ENCODE data around the gene RPP14. TPM values are rescaled to one million over a fixed set of nuclear protein-coding genes. Genes with fewer than 3 reads are reported as not detected.

RPP14 gene
- total and polyA plus RNA-seq, 9 donors: 7.9 to 18.8 (median 15.0) TPM

DNA sequence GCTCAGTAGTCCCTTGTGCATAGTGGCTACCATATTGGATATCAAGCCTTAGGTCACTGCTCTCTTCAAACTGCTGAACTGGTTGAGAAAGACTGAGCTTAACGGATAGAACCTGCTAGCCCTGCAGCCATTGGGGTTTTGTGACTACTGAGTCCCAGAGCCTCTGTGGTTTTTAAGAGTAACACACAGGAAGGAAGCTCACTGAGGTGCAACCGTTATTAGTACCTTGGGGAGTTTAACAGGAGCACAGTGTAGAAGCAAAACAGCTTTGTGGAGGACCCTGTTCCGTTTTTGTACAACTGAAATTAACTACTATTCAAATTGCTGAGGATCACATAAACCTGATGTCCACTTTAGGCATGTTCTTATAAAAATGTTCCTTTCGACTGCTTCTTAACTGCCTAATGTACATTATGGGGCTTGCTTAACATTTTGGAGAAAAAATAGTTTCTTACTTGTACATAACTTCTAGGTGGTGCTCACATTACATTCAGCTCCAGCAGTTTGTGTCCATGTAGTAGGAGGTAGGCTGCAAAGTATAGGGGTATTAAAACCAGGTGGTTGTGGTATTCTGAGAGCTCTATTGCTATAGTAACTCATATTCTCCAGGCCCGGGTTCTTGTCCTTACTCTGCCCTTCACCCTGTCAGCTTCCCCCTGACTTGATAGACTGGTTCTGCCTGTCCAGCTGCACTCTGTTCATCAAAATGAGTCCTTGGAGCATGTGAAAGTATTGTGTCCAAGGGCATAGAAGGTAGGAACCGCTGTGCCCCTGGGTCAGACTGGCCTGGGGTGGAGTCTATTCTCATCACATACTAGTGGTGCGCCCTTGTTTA, 44.0 kb downstream of the RPP14 start:
- H3K27me3 ChIP-seq: no peaks in the 10 kb centered on the region
- H3K4me3 ChIP-seq: no peak overlapping the region
- TF ChIP-seq EP300 (IDR thresholded peaks at IDR 0.05): no peak
- no peak for TF ChIP-seq POLR2A (IDR thresholded peaks at IDR 0.05)
- TF ChIP-seq, protein P1, sequence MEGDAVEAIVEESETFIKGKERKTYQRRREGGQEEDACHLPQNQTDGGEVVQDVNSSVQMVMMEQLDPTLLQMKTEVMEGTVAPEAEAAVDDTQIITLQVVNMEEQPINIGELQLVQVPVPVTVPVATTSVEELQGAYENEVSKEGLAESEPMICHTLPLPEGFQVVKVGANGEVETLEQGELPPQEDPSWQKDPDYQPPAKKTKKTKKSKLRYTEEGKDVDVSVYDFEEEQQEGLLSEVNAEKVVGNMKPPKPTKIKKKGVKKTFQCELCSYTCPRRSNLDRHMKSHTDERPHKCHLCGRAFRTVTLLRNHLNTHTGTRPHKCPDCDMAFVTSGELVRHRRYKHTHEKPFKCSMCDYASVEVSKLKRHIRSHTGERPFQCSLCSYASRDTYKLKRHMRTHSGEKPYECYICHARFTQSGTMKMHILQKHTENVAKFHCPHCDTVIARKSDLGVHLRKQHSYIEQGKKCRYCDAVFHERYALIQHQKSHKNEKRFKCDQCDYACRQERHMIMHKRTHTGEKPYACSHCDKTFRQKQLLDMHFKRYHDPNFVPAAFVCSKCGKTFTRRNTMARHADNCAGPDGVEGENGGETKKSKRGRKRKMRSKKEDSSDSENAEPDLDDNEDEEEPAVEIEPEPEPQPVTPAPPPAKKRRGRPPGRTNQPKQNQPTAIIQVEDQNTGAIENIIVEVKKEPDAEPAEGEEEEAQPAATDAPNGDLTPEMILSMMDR (IDR thresholded peaks at IDR 0.05): no peak
- DNase-seq: no peak
- peaks cover 4% of the 10 kb centered on the region for H3K4me1 ChIP-seq (ENCODE audit: insufficient read depth)
- no peak overlapping the region for H3K27ac ChIP-seq
- no peaks in the 10 kb centered on the region for H3K36me3 ChIP-seq
- 82 to 90% (median 88%) methylated on average over 7 of the region's 7 CpGs for WGBS, 3 donors
- no peaks in the 10 kb centered on the region for H3K9me3 ChIP-seq
- intact Hi-C loops (cut with DNase I): no loop called here

DNA sequence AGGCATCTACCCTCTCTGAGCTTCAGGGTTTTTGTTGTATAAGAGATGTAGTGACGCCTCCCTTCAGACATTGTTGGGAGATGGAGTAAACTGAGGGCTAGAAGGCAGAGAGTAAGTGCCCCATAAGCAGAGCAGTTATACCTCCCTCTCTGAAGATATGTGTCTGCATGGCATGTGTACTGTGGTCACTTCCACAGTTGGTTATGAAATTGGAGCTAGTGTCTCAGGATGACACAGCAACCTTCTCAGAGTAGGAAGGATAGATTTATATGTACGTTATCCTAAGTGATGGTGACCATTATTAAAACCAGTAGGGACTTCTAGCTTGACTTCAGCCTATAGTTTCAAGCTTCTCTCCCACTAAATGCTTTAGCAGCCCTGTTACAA, 44.6 kb downstream of the RPP14 start:
- DNase-seq: no peak
- H3K27me3 ChIP-seq: no peaks in the 10 kb centered on the region
- peaks cover 4% of the 10 kb centered on the region for H3K4me1 ChIP-seq (ENCODE audit: insufficient read depth)
- H3K9me3 ChIP-seq: no peaks in the 10 kb centered on the region
- no peak overlapping the region for H3K4me3 ChIP-seq
- TF ChIP-seq, protein P1 (IDR thresholded peaks at IDR 0.05): no peak
- TF ChIP-seq EP300 (IDR thresholded peaks at IDR 0.05): no peak
- no peak for TF ChIP-seq POLR2A (IDR thresholded peaks at IDR 0.05)
- intact Hi-C loops (cut with DNase I): no loop called here
- no peak overlapping the region for H3K27ac ChIP-seq
- H3K36me3 ChIP-seq: no peaks in the 10 kb centered on the region
- WGBS, 3 donors: 93 to 97% (median 96%) methylated on average over 2 of the region's 2 CpGs

DNA sequence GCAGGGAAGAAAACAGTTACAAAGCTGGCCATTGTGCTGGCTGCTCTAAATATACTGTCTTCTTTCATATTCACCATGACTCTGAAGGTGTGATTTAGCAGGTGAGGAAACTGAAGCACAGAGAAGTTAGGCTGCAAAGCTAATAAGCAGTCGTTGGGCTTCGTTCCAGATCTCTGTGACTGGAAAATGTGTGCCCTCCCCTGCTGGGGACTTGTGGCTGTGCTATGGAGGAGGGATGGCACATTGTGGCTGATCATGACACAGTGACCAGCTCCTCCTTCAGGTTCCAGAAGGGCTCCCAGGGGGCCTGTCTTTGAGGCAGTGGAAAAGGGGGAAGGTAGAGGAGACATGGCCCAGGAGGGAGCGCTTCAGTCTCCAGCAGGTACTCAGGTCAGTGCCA, 45.9 kb downstream of the RPP14 start:
- Histone ChIP-seq H3K27me3 (no peaks in the 10 kb centered on the region), H3K4me3 (no peak overlapping the region), H3K27ac (no peak overlapping the region), H3K4me1 (ENCODE audit: insufficient read depth) (peaks cover 3% of the 10 kb centered on the region), H3K36me3 (no peaks in the 10 kb centered on the region), H3K9me3 (no peaks in the 10 kb centered on the region)
- TF ChIP-seq, protein P1 (IDR thresholded peaks at IDR 0.05): no peak
- TF ChIP-seq POLR2A (IDR thresholded peaks at IDR 0.05) (no peak), EP300 (IDR thresholded peaks at IDR 0.05) (no peak)
- 83 to 86% (median 86%) methylated on average over 3 of the region's 3 CpGs for WGBS, 3 donors
- no peak for DNase-seq
- intact Hi-C loops (cut with DNase I): no loop called here

DNA sequence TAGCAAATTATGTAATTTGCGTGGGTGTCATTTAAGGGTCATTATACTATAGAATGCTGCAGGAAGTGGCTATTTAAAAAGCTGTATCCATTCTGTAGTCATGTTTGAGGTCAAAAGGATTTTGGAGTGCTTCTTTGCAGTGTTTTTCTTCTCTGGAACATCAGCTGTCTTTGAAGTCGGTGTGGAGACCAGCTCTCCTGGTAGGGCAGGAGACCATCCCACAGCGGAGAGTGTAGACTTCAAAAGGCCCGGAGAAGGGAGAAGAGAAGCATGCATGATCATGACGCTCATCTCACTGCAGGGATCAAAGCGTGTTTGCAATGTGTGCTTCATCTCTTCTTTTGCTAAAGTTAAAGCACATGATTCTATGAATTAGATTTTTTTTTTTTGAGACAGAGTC, 46.6 kb downstream of the RPP14 start:
- H3K4me3 ChIP-seq: no peak overlapping the region
- 83 to 87% (median 85%) methylated on average over 6 of the region's 6 CpGs for WGBS, 3 donors
- no peaks in the 10 kb centered on the region for H3K27me3 ChIP-seq
- no peaks in the 10 kb centered on the region for H3K9me3 ChIP-seq
- H3K4me1 ChIP-seq (ENCODE audit: insufficient read depth): peaks cover 3% of the 10 kb centered on the region
- DNase-seq: no peak
- no peak overlapping the region for H3K27ac ChIP-seq
- H3K36me3 ChIP-seq: no peaks in the 10 kb centered on the region
- intact Hi-C loops (cut with DNase I): no loop called here
- no peak for TF ChIP-seq POLR2A (IDR thresholded peaks at IDR 0.05)
- no peak for TF ChIP-seq EP300 (IDR thresholded peaks at IDR 0.05)
- TF ChIP-seq, protein P1 (IDR thresholded peaks at IDR 0.05): no peak

Data from ovary (tissue), 9 donors.